IMR-90 (cell line): Measurements from ENCODE around the gene ACTC1. TPM values are rescaled to one million over a fixed set of nuclear protein-coding genes. Genes with fewer than 3 reads are reported as not detected.

Source experiments
- ATAC-seq: fragments of 200-7000 bp; cut with Tn5 transposase; 2 replicates; pipeline ENCODE4 v1.9.1; 2020; ENCODE audit warnings: low read depth, mild to moderate bottlenecking, moderate library complexity
- BruUV-seq: library from RNA; stranded (reverse); fragments of 400-500 nt; replicated peaks from 2 replicates; lab custom pipeline; 2021; lab: Mats Ljungman, UMichigan
- CTCF ChIA-PET: fragments of 300-600 bp; formaldehyde crosslinking; extraction: SDS; loops from one replicate; lab custom pipeline; 2021; ENCODE audit warnings: antibody characterized with exemption; lab: Yijun Ruan, JAX
- POLR2A ChIA-PET: fragments of 300-600 bp; sonication (Branson Sonifier 250); formaldehyde crosslinking; loops from one replicate; lab custom pipeline; 2022; ENCODE audit warnings: antibody characterized with exemption; ENCODE audit not compliant: unreplicated experiment; lab: Charles Lee
- DNase-seq: peaks from one replicate; pipeline ENCODE4 v3.0.0; 2013
- H2AFZ ChIP-seq: replicated peaks from 2 replicates; pipeline ENCODE3; 2013; ENCODE audit warnings: low read length, mild to moderate bottlenecking; ENCODE audit not compliant: poor library complexity
- H2AK5ac ChIP-seq: 2 replicates; pipeline ENCODE4 v1.6.1; 2013; ENCODE audit warnings: low read depth, low read length, inconsistent platforms
- H2AK9ac ChIP-seq: replicated peaks from 2 replicates; pipeline ENCODE3; 2013; ENCODE audit warnings: mild to moderate bottlenecking, low read depth, low read length, moderate library complexity; ENCODE audit not compliant: poor library complexity
- H2BK120ac ChIP-seq: 2 replicates; pipeline ENCODE4 v1.6.1; 2013; ENCODE audit warnings: low read depth, low read length, inconsistent platforms
- H2BK15ac ChIP-seq: 3 replicates; pipeline ENCODE4 v1.6.1; 2013; ENCODE audit warnings: low read depth, low read length, inconsistent platforms
- H2BK20ac ChIP-seq: 2 replicates; pipeline ENCODE4 v1.6.1; 2013; ENCODE audit warnings: low read depth, mild to moderate bottlenecking, inconsistent platforms, low read length, moderate library complexity
- H2BK5ac ChIP-seq: 2 replicates; pipeline ENCODE4 v1.6.1; 2013; ENCODE audit warnings: mild to moderate bottlenecking, low read depth, low read length, inconsistent platforms; ENCODE audit not compliant: poor library complexity, severe bottlenecking
- H3K14ac ChIP-seq: replicated peaks from 2 replicates; pipeline ENCODE4 v1.6.1; 2013; ENCODE audit warnings: low read depth, low read length, inconsistent platforms
- H3K18ac ChIP-seq: 2 replicates; pipeline ENCODE4 v1.6.1; 2013; ENCODE audit warnings: low read depth, low read length, control low read depth
- H3K23ac ChIP-seq: 2 replicates; pipeline ENCODE4 v1.6.1; 2013; ENCODE audit warnings: low read depth, low read length, inconsistent platforms
- H3K27ac ChIP-seq: 2 replicates; pipeline ENCODE4 v1.5.1; 2013; ENCODE audit warnings: mild to moderate bottlenecking, control low read depth, low read length; ENCODE audit not compliant: insufficient read depth
- H3K27me3 ChIP-seq: 2 replicates; pipeline ENCODE4 v1.6.1; 2013; ENCODE audit warnings: low read length; ENCODE audit not compliant: control insufficient read depth, insufficient read depth
- H3K36me3 ChIP-seq: 2 replicates; pipeline ENCODE4 v1.6.1; 2013; ENCODE audit warnings: low read length, mixed read lengths; ENCODE audit not compliant: control insufficient read depth, insufficient read depth
- H3K4ac ChIP-seq: 2 replicates; pipeline ENCODE4 v1.6.1; 2013; ENCODE audit warnings: low read depth, low read length, inconsistent platforms
- H3K4me1 ChIP-seq: 2 replicates; pipeline ENCODE4 v1.6.1; 2013; ENCODE audit warnings: low read length, mixed read lengths; ENCODE audit not compliant: control insufficient read depth, insufficient read depth
- H3K4me2 ChIP-seq: 2 replicates; pipeline ENCODE4 v1.6.1; 2013; ENCODE audit warnings: low read depth, mild to moderate bottlenecking, control low read depth, low read length, moderate library complexity
- H3K4me3 ChIP-seq: 2 replicates; pipeline ENCODE4 v1.5.1; 2013; ENCODE audit warnings: low read depth, mild to moderate bottlenecking, control low read depth, low read length, moderate library complexity; ENCODE audit not compliant: insufficient read depth
- H3K56ac ChIP-seq: 2 replicates; pipeline ENCODE4 v1.6.1; 2013; ENCODE audit warnings: low read length, inconsistent platforms; ENCODE audit not compliant: insufficient read depth; ENCODE audit errors: extremely low read depth
- H3K79me1 ChIP-seq, 2 experiments: 2 replicates each; pipeline ENCODE4 v1.6.1; 2013; ENCODE audit warnings: low read length in 2 of 2, inconsistent platforms in 1 of 2, low read depth in 1 of 2
- H3K9ac ChIP-seq: 2 replicates; pipeline ENCODE4 v1.6.1; 2013; ENCODE audit warnings: low read depth, low read length, control low read depth
- H3K9me1 ChIP-seq: 2 replicates; pipeline ENCODE4 v1.6.1; 2013; ENCODE audit warnings: low read length, inconsistent platforms; ENCODE audit not compliant: insufficient read depth
- H3K9me3 ChIP-seq: 2 replicates; pipeline ENCODE4 v1.6.1; 2013; ENCODE audit warnings: low read length; ENCODE audit not compliant: control insufficient read depth, insufficient read depth
- H4K20me1 ChIP-seq: 2 replicates; pipeline ENCODE4 v1.6.1; 2013; ENCODE audit warnings: low read length, inconsistent platforms; ENCODE audit not compliant: insufficient read depth
- H4K5ac ChIP-seq: 2 replicates; pipeline ENCODE4 v1.6.1; 2013; ENCODE audit warnings: mild to moderate bottlenecking, low read depth, low read length, control low read depth
- H4K8ac ChIP-seq, 2 experiments: 2 replicates each; pipeline ENCODE4 v1.6.1; 2013; ENCODE audit warnings: low read depth in 2 of 2, low read length in 2 of 2, control low read depth in 1 of 2, inconsistent platforms in 1 of 2
- H4K91ac ChIP-seq: 2 replicates; pipeline ENCODE4 v1.6.1; 2013; ENCODE audit warnings: low read depth, low read length, inconsistent platforms; ENCODE audit not compliant: insufficient read depth
- CEBPB ChIP-seq: IDR thresholded peaks from 2 replicates; pipeline ENCODE4 v1.6.1; 2012; ENCODE audit warnings: low read depth, low read length, improper control_type of control experiment
- ELK1 ChIP-seq: fragments of 150-350 bp; IDR thresholded peaks from 2 replicates; pipeline ENCODE4 v1.6.1; 2016; ENCODE audit warnings: low read depth, mild to moderate bottlenecking, low read length, moderate library complexity, borderline replicate concordance
- FOS ChIP-seq: fragments of 150-350 bp; IDR thresholded peaks from 2 replicates; pipeline ENCODE4 v1.6.1; 2016; ENCODE audit warnings: low read depth, low read length
- MAFK ChIP-seq: IDR thresholded peaks from 2 replicates; pipeline ENCODE4 v1.6.1; 2012; ENCODE audit warnings: low read depth, low read length, improper control_type of control experiment
- WGBS, 2 experiments: methylation state at CpG; one replicate each; pipeline versions ENCODE4 v1.1.5 to v1.1.7; 2013; ENCODE audit warnings: missing lambda C conversion rate in 2 of 2; ENCODE audit not compliant: insufficient read length in 1 of 2; ENCODE audit errors: extremely low coverage in 2 of 2; 5-methylcytosine and 5-hydroxymethylcytosine counted together
- dilution Hi-C: fragments of 300-500 bp; cut with HindIII; formaldehyde crosslinking; loops from one replicate; pipeline ENCODE4 v1.14.3; 2018; ENCODE audit warnings: low sequenced_read_pairs; ENCODE audit not compliant: unreplicated experiment
- in situ Hi-C: fragments of 300-500 bp; cut with MboI; formaldehyde crosslinking; loops from 3 replicates; pipeline ENCODE4 v1.14.3; 2019; ENCODE audit warnings: low sequenced_read_pairs, inconsistent platforms, mixed read lengths
- intact Hi-C: fragments of 100-400 bp; cut with micrococcal nuclease; formaldehyde crosslinking; loops from 2 replicates; pipeline ENCODE4 v1.10.0; 2022
- polyA plus RNA-seq, 3 experiments: library from polyadenylated mRNA; depleted of rRNA; stranded (reverse); fragments of >200 nt; gene quantifications; 2 replicates each; pipeline ENCODE4 v1.2.3, GENCODE V29; 2012; ENCODE audit warnings: low replicate concordance in 1 of 3
- total RNA-seq: library from RNA; depleted of rRNA; stranded (reverse); fragments of >200 nt; gene quantifications from 2 replicates; pipeline ENCODE4 v1.2.3, GENCODE V29; 2012

ACTC1 gene
- total and polyA plus RNA-seq, 2 of the 4 experiments (the other 2 are of a cell fraction), result 1.1 to 2.8 TPM

GRCh38 chr15:34818526-34818925, 23.2 kb upstream of the ACTC1 start:
- DNase-seq (peak; percentile 75), ATAC-seq (peak; percentile 78)
- H3K27me3 ChIP-seq, result peaks cover 4% of the 10 kb centered on the region
- H2BK15ac ChIP-seq, result no peak overlapping the region
- H2AFZ ChIP-seq, result no peak overlapping the region
- H4K20me1 ChIP-seq, result no peaks in the 10 kb centered on the region
- TF ChIP-seq CEBPB (peak; percentile 14; the same call in 1 of the 2 replicates), MAFK (peak; percentile 37; the same call in 1 of the 2 replicates), ELK1 (no peak), FOS (0 out of 2 replicates have a peak, but pooled peaks have one; percentile 5)
- dilution Hi-C loops (no loop called here), intact Hi-C loops (no loop called here), in situ Hi-C loops (no loop called here)
- BruUV-seq, result no TSS peak
- H3K56ac ChIP-seq, result no peak overlapping the region
- H3K4me2 ChIP-seq, result no peak overlapping the region
- H4K8ac ChIP-seq, result no peak overlapping the region
- H2BK5ac ChIP-seq, result peak overlapping the region; percentile 46
- POLR2A ChIA-PET, result no interaction called here
- no peak overlapping the region for H2BK120ac ChIP-seq
- no peak overlapping the region for H3K27ac ChIP-seq
- no peaks in the 10 kb centered on the region for H3K36me3 ChIP-seq
- H2AK5ac ChIP-seq, result peak overlapping the region; percentile 20; the same call in 1 of the 2 replicates
- 0 out of 2 replicates have a peak, but pooled peaks cover 3% of the 10 kb centered on the region for H3K9me1 ChIP-seq
- no peaks in the 10 kb centered on the region for H3K9me3 ChIP-seq
- 0 out of 2 replicates have a peak overlapping the region, but pooled peaks have one; percentile 2 for H2BK20ac ChIP-seq
- no peak overlapping the region for H2AK9ac ChIP-seq
- no peak overlapping the region for H3K23ac ChIP-seq
- no CpG with 5 or more reads among the region's 1 CpG for WGBS, 2 experiments
- no peak overlapping the region for H4K91ac ChIP-seq
- no peaks in the 10 kb centered on the region for H3K79me1 ChIP-seq
- H3K14ac ChIP-seq, result no peak overlapping the region
- H3K4me3 ChIP-seq, result no peak overlapping the region
- no peak overlapping the region for H3K4ac ChIP-seq
- peak overlapping the region; percentile 2; the same call in 1 of the 2 replicates for H3K18ac ChIP-seq
- CTCF ChIA-PET, result no interaction called here
- no peak overlapping the region for H3K9ac ChIP-seq
- H3K4me1 ChIP-seq, result peaks cover 8% of the 10 kb centered on the region
- H4K5ac ChIP-seq, result no peak overlapping the region; the same call in 1 of the 2 replicates
